ENCODE results near the gene DENR.

The DENR gene

GRCh38 chr12:122789637-122790036, 37.0 kb downstream of the DENR start:
- DNase-seq (ENCODE audit: extremely low read depth, insufficient read length): no peak
- Histone ChIP-seq H3K27me3 (replicated peaks; ENCODE audit: control insufficient read depth, insufficient read depth, low read length) (no peaks in the 10 kb centered on the region), H3K4me3 (replicated peaks; ENCODE audit: low read depth, low read length) (no peak overlapping the region), H3K36me3 (ENCODE audit: control insufficient read depth, insufficient read depth, low read length) (no peaks in the 10 kb centered on the region)
- TF ChIP-seq, protein P1, sequence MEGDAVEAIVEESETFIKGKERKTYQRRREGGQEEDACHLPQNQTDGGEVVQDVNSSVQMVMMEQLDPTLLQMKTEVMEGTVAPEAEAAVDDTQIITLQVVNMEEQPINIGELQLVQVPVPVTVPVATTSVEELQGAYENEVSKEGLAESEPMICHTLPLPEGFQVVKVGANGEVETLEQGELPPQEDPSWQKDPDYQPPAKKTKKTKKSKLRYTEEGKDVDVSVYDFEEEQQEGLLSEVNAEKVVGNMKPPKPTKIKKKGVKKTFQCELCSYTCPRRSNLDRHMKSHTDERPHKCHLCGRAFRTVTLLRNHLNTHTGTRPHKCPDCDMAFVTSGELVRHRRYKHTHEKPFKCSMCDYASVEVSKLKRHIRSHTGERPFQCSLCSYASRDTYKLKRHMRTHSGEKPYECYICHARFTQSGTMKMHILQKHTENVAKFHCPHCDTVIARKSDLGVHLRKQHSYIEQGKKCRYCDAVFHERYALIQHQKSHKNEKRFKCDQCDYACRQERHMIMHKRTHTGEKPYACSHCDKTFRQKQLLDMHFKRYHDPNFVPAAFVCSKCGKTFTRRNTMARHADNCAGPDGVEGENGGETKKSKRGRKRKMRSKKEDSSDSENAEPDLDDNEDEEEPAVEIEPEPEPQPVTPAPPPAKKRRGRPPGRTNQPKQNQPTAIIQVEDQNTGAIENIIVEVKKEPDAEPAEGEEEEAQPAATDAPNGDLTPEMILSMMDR (IDR thresholded peaks at IDR 0.05; ENCODE audit: insufficient read depth, low read length, poor library complexity, severe bottlenecking): no peak

GRCh38 chr12:122790393-122791075, 37.9 kb downstream of the DENR start:
- no peaks in the 10 kb centered on the region for H3K27me3 ChIP-seq (replicated peaks; ENCODE audit: control insufficient read depth, insufficient read depth, low read length)
- no peaks in the 10 kb centered on the region for H3K36me3 ChIP-seq (ENCODE audit: control insufficient read depth, insufficient read depth, low read length)
- H3K4me3 ChIP-seq (replicated peaks; ENCODE audit: low read depth, low read length): no peak overlapping the region
- DNase-seq (ENCODE audit: extremely low read depth, insufficient read length): no peak
- TF ChIP-seq, protein P1 (IDR thresholded peaks at IDR 0.05; ENCODE audit: insufficient read depth, low read length, poor library complexity, severe bottlenecking): no peak

GRCh38 chr12:122793685-122794106, 41.1 kb downstream of the DENR start:
- peak; percentile 18 for DNase-seq (ENCODE audit: extremely low read depth, insufficient read length)
- Histone ChIP-seq H3K36me3 (ENCODE audit: control insufficient read depth, insufficient read depth, low read length) (no peaks in the 10 kb centered on the region), H3K27me3 (replicated peaks; ENCODE audit: control insufficient read depth, insufficient read depth, low read length) (no peaks in the 10 kb centered on the region), H3K4me3 (replicated peaks; ENCODE audit: low read depth, low read length) (no peak overlapping the region)
- TF ChIP-seq, protein P1 (IDR thresholded peaks at IDR 0.05; ENCODE audit: insufficient read depth, low read length, poor library complexity, severe bottlenecking): peak; percentile 55

DNA sequence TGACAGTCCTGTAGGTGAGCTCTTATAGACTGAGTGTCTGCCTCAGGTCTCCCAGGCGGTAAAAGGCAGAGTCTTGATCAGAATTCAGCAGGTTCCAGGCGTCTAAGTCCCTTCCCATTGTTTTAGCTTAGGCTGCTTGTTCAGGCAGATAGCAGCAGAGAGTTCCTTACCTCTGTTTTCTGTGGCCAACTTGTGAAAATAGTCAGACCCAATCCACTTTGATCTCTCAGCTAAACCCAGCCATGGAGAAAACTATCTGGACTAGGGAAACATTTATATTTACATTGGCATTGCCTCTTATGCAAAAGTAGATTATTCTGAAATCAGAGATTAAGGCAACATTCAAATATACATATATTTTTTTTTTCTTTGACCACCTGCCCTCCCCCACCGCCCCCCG, 43.2 kb downstream of the DENR start:
- no peaks in the 10 kb centered on the region for H3K27me3 ChIP-seq (replicated peaks; ENCODE audit: control insufficient read depth, insufficient read depth, low read length)
- TF ChIP-seq, protein P1 (IDR thresholded peaks at IDR 0.05; ENCODE audit: insufficient read depth, low read length, poor library complexity, severe bottlenecking): no peak
- DNase-seq (ENCODE audit: extremely low read depth, insufficient read length): no peak
- no peaks in the 10 kb centered on the region for H3K36me3 ChIP-seq (ENCODE audit: control insufficient read depth, insufficient read depth, low read length)
- H3K4me3 ChIP-seq (replicated peaks; ENCODE audit: low read depth, low read length): no peak overlapping the region

GRCh38 chr12:122799641-122800243, 47.1 kb downstream of the DENR start:
- Histone ChIP-seq H3K27me3 (replicated peaks; ENCODE audit: control insufficient read depth, insufficient read depth, low read length) (no peaks in the 10 kb centered on the region), H3K36me3 (ENCODE audit: control insufficient read depth, insufficient read depth, low read length) (no peaks in the 10 kb centered on the region), H3K4me3 (replicated peaks; ENCODE audit: low read depth, low read length) (no peak overlapping the region)
- TF ChIP-seq, protein P1 (IDR thresholded peaks at IDR 0.05; ENCODE audit: insufficient read depth, low read length, poor library complexity, severe bottlenecking): no peak
- no peak for DNase-seq (ENCODE audit: extremely low read depth, insufficient read length)

Measured in GM06990 (cell line).